NCI-H748 (cell line): ENCODE measurements around the gene MKRN1.
"Not testable (repeated sequence)": the region's sequence is repeated elsewhere in the genome, so short reads cannot be mapped to it uniquely, and the experiment has no call there.

ENCODE experiments used
- DNase-seq: peaks from one replicate; lab custom pipeline; 2025; ENCODE audit not compliant: unreplicated experiment; lab: John Stamatoyannopoulos, UW

MKRN1 gene

DNA sequence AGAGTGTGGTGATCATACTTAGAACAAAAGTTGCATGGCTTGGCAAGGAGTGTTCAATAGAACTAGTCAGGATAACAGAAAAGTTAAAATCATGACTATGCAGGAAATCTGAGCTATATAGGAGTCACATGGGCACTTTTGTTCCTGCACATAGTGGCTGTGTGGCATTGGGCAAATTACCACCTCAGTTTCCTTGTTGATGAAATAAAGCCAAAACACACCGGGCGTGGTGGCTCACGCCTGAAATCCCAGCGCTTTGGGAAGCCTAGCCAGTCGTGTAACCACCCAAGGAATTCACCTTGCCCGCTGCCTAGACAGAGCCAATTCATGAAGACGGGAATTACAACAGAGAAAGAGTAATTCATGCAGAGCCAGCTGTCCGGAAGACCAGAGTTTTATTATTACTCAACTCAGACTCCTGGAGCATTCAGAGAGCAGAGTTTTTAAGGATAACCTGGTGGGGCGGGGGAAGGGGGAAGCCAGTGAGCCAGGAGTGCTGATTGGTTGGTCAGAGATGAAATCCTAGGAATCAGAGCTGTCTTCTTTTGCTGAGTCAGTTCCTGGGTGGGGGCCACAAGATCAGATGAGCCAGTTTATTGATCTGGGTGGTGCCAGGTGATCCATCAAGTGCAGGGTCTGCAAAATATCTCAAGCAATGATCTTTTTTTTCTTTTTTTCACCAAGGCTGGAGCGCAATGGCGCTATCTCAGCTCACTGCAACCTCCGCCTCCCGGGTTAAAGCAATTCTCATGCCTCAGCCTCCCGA, 6.4 kb upstream of the MKRN1 start:
- no peak for DNase-seq

DNA sequence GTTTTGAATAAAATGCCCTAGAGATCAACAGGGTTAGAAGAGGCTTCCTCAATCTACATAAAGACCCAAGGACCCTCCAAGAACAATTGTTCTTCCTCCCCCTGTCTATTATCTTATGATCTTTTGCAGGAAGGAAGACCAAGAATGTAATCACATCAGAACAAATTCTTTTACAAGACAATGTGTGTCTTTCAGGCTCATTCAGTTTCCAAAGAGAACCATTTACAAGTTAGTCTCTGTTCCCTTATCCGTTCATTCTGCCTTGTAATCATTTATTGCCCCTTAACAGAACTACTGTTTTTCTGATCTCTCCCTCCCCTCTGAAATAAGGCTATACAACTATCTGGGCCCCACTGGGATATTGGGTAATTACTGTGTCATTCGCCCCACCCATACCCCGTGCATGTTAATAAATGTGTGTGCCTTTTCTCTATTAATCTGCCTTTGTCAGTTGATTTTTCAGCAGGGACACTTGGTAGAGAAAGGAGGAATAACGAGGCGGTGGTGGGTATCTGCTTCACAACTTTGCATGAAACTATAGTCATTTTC, 5.7 kb upstream of the MKRN1 start:
- DNase-seq = no peak

DNA sequence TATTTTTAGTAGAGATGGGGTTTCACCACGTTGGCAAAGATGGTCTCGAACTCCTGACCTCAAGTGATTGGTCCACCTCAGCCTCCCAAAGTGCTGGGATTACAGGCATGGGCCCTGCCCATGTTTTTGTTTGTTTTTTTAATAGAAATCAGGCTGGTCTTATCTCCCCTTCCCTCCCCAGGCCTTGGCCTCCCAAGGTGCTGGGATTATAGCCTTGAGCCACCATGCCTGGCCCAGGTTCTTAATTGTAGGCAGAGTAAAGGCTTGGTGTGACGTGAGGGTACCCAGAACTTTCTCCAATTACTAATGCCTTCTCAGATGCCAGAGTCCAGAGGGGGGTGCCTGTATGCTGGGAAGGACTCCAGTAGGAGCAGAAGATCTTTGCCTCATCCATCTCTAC, 5.2 kb upstream of the MKRN1 start:
- no peak for DNase-seq

DNA sequence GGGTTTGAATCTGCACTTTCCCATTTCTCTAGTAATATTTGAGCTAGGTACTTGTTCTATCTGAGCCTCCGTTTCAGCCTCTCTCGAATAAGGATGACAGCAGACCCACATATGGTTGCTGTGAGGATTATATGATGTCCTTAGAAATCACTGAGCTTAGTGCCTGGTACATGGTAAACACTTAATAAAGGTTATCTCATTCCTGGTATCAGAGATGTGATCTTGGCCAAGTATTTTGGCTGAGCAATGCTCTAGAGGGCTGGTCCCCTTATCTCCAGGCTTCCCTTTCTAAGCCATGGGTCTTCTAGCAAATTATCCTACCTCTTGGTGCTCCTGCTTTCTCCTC, 407 bp upstream of the MKRN1 start:
- DNase-seq = no peak

DNA sequence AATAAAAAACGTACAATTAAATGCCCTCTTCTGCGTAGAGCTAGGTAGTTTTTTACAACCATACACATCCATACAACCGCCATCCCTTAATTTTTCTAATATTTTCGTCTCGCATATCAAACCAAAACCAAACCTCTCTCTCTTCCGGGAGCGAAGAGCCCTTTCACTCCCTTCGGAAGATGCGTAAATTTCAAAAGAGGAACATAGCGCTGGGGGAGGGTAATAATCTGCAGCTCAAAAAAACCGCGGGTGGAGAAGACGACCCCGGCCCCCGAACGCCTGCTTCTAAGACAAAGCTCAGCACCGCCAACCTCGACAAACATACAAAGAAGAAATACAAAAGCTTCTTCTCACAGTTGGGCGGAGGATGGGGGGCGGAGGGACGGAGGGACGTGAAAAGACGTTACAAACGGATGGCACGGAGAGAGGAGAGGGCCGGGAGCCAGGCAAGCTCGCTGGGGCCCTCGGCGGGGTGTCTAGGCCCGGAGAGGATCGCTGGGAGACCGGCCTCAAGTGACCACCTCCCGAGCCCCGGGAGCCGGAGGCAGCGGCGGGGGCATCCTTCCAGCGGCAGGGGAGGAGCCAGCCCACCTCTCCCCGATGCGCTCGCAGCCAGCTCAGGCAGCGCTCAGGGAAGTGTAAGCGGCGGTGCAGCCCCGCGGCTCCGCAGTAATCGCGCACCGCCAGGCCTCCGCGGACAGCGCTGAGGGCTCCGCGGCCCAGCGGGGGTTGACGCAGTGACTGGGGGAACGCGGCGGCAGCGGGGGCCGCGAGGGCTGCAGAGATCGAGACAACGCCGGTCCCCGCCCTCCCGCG, 851 bp downstream of the MKRN1 start:
- peak; percentile 80 for DNase-seq

DNA sequence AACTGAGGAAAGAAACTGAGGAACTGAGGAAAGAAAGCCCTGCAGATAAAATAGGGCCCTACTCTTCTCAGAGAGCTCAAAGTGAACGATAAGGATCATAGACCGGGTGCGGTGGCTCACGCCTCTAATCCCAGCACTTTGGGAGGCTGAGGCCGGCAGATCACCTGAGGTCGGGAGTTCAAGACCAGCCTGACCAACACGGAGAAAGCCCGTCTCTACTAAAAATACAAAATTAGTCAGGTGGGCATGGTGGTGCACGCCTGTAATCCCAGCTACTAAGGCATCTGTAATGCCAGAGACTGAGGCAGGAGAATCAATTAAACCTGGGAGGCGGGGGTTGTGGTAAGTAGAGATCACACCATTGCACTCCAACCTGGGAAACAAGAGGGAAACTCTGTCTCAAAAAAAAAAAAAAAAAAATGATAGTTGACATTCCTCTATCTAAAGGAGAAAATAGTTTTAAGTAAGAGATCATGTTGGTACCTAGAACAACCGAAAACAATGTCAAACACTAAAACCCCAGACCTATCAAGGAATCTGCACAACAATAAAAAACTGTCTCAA, 2.5 kb downstream of the MKRN1 start:
- no peak for DNase-seq

DNA sequence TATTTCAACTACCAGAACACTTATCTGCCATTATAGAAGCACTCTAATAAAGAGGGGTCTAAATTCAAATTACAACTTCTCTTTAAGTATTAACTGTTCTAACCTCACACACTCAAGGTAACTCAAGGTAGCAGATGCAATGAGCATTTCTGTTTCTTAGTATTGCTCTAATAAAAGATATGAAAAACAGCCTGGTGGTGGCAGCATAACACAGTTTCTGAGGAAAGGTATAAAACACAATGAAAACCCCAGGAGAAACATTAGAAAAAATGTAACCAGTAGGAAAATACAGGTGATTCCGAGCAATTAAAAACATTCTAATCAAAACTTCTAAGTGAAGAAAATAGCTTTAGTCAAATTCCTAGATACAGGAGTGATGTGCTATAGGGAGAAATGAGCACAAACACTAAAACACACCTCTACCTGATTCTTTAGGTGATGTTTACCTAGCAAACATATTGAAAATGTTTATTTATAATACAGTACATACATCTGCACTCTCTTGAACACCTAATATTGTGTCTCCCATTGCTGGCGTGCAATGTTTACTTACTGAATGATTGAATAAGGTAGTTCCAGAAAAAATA, 3.5 kb downstream of the MKRN1 start:
- DNase-seq = peak; percentile 80

DNA sequence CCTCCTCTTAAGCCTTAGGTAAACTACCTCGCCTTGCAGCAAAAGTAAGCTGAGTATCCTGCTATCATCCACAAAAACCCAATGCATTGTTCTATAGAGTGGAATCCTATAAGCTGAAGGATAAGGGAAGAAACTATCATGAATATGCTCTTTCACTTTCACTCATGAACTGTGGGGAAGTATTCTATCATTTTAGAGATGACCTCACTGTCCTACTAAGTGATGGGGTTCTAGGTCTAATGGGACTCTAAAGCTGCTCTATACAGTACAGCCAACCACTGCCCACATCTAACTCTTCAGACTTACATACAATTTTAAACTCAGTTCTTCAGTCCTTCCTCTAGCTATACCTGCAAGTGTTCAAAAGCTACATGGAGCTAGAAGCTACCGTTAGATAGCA, 16.2 kb downstream of the MKRN1 start:
- no peak for DNase-seq

DNA sequence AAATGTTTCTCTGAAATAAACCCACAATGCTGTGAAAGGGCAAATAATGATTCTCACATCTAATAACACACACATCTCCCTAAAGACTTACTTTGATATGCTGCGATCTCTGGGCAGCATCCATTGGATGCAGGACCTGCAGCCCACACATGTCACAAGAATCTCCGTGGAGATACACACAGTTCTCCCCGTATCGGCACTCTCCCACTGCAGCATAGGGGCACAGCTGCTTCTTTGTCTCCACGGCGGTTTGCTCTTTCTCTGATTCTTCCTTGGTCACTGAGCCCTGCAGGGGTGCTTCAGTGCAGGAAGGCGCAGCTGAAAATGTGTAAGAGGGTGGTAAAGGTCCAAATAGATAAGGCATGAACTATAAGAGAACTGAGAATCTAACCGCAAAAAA, 20.4 kb downstream of the MKRN1 start:
- no peak for DNase-seq

DNA sequence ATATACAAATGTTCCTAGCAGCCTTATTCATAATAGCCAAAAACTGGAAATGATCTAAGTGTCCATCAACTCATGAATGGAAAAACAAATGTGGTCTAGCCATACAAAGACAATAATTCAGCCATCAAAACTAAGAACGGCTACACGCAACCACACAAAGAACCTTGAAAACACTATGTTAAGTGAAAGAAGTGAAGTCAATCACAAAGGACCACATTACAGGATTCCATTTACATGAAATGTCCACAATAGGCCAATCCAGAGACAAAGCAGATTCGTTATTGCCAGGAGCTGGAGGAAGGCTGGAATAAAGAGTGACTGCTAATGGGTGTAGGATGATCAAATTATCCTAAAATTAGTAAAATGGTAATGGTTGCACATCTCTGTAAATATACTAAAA, 21.1 kb downstream of the MKRN1 start:
- DNase-seq = no peak

DNA sequence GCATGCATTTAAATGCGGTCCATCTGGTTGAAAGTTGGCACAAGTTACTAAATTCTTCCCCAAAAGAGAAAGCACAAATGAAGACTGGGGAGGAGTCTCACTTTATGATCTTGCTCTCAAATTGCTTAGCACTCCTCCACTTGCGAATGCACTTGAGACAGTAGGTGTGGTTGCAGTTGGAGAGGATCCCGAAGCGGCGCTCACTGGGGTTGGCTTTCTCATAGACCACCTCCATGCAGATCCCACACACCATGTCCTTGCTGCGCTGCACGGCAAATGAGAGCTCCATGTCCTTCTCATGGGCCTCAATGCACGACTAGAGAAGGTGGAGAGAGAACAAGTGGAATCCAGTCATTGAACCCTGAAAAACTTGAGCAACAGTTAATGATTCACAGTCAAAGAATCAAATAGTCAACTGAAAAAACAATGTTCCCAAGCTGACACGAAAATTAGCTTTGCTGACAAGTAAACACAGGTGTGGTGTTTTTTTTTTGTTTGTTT, 22.7 kb downstream of the MKRN1 start:
- DNase-seq = no peak

DNA sequence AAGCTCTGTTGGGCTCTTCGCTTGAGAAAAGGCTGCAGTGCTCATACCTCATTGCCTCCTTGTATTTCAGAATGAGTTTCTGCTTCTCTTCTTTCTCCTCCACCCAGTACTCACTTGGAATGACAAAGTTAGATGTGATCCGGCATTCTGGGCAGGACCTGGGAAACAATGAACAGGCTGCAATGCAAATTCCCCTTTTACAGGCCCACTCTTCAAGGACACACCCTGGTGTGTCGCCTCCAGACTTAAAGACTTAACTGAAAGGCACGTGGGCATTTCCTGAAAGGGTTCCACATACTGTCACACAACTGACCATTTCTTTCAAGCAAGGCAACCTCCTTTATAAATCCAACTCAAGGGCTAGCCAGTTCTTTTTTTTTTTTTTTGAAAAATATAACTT, 23.6 kb downstream of the MKRN1 start:
- DNase-seq = no peak

DNA sequence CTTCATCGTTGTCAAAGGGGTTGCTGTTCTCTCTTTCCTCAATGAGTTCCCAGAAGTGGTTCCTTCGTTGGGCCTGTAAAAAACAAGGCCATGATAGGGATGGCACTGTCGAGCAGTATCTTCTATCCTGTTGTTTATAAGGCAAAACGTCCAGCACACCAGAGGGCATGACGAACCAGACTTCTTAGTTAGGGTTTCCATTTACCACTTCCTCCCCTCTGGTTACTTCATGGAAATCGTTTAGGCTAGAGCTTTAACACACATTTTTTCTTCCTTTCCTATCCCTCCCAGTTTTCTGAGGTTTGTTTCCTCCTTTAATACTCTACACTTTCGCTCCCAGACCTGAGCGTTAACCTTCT, 24.7 kb downstream of the MKRN1 start:
- DNase-seq = no peak

DNA sequence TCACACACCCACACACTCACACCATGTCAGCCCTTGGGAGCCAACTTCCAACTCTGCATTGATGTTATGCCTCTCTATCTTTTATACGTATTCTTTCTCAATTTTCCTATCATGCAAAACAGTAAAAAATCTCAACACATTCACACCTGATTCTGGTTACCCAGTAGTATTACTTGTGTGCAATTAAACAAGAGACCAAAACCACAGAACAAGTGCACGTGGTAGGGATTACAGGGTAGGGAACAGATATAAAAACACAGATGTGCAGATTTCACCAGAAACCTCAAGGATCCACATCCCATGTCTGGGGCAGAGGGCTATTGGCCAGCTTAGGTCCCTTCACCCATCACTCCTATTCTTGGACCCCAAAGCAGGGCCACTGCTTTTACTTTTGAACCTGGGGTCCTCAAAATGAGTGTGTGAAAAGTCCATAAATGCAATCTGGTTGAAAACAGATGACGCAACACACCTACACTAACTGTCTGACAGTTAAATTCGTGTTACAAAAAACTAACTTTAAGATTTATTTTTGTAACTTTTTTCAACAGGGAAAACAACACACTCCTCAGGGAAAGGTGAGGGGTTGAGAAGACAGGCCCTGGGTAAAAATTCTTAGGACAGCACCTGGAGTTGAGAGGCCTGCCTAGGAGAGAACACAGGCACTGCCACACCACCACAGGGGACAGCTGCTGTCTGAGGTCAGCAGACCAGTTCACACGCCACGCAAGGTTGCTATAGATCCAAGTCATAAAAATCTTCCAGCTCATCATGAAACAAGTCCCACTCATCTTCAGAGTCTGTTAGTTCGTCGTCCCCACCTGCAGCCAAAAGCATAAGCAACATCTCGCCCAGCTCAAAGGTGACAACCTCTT, 25.3 kb downstream of the MKRN1 start:
- not testable (repeated sequence) for DNase-seq

DNA sequence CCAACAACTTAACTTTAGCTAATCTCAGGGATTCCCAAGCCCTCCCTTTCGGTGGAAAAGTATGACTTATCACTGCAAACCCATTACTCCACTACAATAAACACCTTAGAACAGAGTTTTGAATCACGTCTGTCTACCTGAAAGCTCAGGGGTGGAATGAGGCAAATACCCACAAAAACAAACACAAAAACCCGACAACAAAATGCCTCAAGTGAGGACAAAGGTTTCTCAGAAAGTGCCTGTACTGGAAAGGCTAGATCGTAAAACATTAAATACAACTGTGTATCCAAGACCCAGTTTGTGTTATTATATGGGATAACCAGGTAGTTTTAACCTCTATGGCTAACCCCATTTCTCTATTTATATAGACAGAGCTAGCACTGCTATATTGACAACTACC, 26.0 kb downstream of the MKRN1 start:
- DNase-seq = no peak

DNA sequence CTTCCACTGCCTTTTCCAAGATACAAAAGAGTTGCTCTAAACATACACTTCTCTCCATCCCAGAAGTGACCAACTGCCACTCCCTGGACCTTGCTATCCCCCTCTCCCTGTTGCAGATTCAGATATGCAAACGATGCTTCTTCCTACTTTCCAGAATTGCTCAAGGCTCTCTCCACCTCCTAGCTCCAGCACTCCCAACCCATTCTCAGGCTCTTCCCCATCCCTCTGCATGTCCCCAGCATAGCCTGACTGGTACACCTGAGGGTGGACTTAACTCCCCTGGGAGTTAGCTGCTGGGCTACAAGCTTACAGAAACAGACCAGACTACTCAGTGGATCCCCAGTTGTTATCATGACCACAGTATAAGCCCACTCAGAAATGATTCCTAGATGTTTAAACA, 27.6 kb downstream of the MKRN1 start:
- DNase-seq = no peak

DNA sequence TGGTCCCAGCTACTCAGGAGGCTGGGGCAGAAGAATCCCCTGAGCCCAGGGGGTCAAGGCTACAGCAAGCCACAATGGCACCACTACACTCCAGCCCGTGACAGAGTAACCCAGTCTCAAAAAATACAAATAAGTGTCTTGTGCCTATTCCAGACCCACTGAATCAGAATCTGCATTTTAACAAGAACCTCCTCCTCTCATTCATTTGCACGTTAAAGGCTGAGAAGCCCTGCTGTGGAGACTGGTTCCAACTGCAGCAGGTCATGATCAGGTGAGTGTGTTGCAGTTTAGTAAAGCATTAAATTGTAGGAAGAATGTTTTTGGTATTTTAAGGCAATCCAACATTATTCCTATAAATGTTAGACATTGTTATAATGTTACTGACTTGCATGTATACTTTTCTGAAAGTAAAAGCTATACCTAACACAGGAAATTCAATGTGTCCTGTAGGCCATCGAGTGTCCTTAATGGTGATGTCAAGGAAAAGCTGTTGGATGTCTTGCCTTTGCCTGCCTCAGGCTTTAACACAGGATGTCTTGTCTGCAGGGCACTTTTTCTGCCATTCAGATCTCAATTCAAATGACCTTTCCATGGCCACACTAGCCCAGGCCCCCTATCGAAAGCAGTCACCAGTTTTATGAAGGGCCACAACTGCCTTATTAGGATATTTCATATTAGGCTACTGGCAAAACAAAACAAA, 30.4 kb downstream of the MKRN1 start:
- DNase-seq = no peak

DNA sequence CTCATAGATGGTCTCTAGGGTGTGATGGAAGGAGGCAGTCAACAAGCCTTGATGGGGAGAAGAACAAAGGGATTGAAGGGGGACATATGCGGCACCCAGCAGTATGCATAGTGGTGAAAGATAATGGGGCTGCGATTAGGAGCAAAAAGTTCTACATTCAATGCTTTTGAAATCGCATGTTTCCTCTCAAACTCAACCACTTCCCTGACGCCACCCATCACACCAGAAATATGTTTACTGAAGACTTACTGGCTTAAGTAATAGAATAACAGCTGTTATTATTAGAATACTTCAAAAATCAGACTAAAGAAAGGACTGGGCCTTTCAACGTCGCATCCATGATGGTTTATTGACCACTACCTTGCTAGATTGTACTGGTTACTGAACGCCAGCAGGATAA, 31.5 kb downstream of the MKRN1 start:
- no peak for DNase-seq

DNA sequence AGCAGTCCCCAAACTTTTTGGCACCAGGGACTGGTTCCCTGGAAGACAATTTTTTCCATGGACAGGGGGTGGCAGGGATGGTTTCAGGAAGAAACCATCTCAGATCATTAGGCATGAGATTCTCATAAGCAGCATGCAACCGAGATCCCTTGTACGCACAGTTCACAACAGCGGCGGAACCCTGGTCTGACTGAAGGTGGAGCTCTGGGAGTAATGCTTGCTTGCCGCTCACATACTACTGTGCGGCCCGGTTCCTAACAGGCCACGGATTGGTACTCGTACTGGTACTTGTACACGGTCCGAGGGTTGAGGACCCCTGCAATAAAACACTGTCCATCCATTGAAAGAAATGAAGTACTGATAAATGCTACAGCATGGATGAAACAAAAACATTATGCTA, 32.8 kb downstream of the MKRN1 start:
- DNase-seq = no peak

DNA sequence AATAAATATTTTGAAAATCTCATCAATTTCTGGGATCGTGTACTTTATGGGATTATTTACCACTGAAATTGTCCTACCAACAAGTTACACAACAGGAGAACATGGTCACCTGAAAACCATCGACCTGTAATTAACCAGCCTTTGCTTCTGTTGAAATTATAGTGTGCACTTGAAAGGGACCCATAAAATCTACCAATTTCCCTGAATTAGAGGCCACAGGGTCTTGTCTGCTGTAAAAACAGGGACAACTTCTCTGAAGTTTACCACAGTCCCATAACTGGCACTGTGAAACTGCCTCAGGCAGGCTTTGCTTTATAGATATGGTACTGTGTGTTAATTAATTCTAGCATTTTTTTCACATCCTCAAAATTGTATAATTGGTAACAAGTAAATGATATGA, 37.8 kb downstream of the MKRN1 start:
- DNase-seq = no peak
